GM12865 (cell line): ENCODE data around the gene IL21R.

Source experiments
- DNase-seq: peaks from one replicate; pipeline ENCODE4 v3.0.0; 2010; ENCODE audit warnings: low read depth
- H3K4me3 ChIP-seq: 2 replicates; pipeline ENCODE4 v1.5.1; 2011; ENCODE audit warnings: mild to moderate bottlenecking, low read depth, low read length, control low read depth
- TF ChIP-seq, protein P1 (sequence below): IDR thresholded peaks from 2 replicates; pipeline ENCODE4 v1.5.1; 2011; ENCODE audit warnings: low read length, control low read depth, low read depth, inconsistent platforms; ENCODE audit not compliant: insufficient read depth; ENCODE audit errors: missing control alignments

The IL21R gene

DNA sequence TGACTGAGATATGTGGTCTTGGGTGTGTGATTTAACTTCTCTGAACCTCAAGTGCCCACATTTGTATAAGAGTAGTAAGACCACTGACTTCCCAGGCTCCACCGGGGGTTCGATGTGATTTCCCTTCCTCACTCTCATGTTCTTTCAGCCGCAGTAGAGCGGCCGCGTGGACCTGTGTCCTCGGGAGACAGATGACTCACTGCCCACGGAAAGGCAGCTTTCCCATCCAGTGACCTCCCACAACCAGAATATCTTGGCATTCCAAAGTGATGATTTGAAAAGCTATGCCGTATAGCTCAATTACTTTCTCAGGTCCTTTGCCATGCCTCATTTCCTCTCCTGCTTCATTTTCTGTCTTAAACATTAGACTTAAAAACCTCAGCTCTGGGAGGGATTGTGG is 73.6 kb downstream of the IL21R start:
- no peak for DNase-seq
- TF ChIP-seq, protein P1, sequence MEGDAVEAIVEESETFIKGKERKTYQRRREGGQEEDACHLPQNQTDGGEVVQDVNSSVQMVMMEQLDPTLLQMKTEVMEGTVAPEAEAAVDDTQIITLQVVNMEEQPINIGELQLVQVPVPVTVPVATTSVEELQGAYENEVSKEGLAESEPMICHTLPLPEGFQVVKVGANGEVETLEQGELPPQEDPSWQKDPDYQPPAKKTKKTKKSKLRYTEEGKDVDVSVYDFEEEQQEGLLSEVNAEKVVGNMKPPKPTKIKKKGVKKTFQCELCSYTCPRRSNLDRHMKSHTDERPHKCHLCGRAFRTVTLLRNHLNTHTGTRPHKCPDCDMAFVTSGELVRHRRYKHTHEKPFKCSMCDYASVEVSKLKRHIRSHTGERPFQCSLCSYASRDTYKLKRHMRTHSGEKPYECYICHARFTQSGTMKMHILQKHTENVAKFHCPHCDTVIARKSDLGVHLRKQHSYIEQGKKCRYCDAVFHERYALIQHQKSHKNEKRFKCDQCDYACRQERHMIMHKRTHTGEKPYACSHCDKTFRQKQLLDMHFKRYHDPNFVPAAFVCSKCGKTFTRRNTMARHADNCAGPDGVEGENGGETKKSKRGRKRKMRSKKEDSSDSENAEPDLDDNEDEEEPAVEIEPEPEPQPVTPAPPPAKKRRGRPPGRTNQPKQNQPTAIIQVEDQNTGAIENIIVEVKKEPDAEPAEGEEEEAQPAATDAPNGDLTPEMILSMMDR: no peak
- no peak overlapping the region for H3K4me3 ChIP-seq

DNA sequence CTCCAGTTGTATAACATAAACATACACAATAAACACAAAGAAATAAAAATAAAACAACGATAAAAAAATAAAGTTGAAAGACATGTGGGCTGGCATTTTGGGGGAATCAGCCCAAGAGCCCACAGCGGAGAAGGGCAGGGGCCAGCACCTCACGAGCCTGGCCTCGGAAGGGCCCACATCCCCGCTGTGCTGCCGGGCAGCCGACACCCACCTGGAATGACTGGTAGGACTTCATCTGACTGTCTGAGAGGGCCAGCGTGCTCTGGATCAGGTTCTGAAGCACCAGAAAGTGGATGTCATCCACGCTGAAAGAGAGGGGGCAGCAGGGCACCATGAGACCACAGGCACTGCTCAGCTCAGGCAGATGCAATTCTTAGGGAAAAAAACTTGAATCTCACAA is 74.3 kb downstream of the IL21R start:
- TF ChIP-seq, protein P1: no peak
- H3K4me3 ChIP-seq: no peak overlapping the region
- DNase-seq: no peak

DNA sequence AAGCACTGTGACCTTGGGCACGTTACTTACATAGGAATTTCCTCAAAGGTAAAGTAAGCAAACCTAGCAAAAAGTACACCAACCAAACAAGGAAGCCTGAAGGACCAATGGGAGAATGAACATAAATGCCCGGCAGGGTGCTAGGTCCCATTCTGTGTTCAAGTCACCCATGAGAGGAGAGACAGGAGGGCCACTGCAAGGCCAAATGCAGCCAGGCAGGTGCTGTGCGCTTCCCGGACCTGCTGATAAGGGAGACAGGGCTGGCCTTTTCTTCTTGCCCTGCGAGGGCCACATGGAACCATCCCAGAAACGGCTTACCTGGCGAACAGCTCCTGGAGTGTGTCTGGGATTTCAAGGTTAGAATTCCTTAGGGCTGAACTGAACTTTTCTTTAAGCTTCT is 78.8 kb downstream of the IL21R start:
- DNase-seq: no peak
- TF ChIP-seq, protein P1: no peak
- no peak overlapping the region for H3K4me3 ChIP-seq

DNA sequence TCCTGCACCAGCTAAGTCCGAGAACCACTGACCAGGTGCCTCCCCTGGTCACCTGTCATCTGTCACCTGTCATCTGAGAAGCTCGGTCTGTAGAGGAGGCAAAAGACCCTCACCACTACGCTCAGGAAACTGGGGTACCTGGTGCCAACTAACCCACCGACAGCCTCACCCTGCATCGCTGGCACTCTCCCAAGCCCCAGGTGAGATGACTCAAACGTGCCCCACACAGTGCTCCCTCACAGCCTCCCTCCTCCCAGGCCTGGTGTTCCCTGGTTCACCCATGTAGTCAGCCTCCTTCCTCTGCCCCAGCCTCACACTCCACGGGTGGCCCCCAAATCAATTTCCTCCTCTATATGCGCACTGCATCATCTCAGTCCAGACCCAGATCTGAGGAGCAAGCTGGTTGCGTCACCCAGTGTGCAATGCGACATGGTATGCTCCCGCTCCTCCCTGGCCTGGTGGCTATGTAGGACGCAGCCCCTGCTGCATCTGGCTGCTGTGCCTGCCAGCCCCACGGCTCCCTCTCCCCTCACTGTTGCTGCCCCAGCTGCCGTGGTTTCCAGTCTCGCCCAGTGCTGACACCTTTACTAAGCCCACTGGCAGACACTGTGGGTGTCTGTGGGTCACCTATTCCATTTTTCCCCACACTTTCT is 79.4 kb downstream of the IL21R start:
- H3K4me3 ChIP-seq: no peak overlapping the region
- TF ChIP-seq, protein P1: no peak
- no peak for DNase-seq

DNA sequence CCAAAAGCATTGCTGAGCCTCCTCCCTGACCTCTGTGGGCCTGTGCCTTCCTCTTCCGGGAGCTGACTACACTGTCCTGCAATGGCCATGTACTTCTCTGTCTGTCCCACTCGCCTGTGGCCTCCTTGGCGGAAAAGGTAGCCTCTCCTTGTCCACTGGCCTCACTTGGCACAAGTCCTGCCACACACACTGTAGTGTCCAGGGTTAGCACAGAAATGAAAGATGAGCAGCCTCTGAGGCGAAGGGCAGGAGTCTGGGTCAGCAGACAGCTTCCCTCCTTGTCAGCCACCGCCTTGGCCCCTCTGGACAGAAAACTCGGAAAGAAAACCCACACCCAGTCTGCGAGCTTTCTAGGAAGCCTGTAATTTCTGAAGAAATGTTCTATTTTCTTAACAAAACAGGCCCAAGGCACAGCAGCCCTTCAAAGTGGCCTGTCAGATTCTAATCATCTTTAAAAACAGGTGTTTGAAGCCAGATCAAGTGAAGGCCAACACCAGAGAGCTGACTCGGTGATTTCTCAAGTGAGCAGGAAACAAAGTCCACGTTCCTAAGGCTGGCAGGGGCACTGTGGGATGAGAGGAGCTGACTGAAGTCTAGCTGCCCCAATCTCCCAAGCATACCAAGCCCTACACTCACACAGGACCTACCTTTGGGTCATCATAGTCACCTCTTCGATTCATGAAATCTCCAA is 80.6 kb downstream of the IL21R start:
- TF ChIP-seq, protein P1: no peak
- DNase-seq: no peak
- no peak overlapping the region for H3K4me3 ChIP-seq

DNA sequence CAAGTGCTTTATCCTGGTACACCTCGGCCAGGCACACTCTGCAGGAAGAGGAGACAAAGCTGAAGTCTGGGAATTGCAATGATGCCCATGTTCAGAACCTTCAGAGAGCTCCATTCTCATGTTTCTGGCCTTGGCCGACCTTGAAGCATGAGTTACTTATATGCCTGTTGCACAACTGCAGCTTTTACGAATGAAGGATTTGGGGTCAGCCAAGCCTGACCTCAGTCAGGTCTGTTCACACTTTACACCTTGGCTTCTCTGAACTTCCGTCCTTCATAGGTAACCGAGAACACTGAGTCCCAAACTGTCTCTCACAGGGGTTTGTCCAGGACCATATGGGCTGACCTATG is 81.1 kb downstream of the IL21R start:
- no peak for DNase-seq
- H3K4me3 ChIP-seq: no peak overlapping the region
- TF ChIP-seq, protein P1: no peak

DNA sequence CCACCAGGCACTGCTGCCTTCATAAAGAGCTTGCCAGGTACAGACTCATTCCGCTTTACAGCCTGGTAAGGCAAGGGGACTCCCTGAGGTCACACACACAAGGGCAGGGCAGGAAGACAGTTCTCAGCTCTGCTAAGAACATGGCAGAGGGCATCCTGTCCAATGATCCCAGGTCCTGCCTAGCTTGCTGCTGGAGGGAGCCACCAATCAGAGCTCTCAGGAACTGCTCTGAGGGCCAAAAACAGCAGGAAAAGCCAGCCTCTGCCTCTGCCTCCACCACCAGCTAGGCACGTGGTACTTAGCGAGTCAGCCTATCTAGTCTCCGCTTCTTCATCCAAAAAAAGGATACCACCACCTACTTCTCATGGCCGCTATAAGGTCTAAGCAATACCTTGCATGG is 81.7 kb downstream of the IL21R start:
- no peak overlapping the region for H3K4me3 ChIP-seq
- TF ChIP-seq, protein P1: no peak
- DNase-seq: no peak
